ENCODE data around the gene GJB1. TPM values are rescaled to one million over a fixed set of nuclear protein-coding genes. Genes with fewer than 3 reads are reported as not detected.

The GJB1 gene
- total and polyA plus RNA-seq, 3 donors from 2014 or later: 22.8 to 78.5 (median 26.2) TPM

DNA sequence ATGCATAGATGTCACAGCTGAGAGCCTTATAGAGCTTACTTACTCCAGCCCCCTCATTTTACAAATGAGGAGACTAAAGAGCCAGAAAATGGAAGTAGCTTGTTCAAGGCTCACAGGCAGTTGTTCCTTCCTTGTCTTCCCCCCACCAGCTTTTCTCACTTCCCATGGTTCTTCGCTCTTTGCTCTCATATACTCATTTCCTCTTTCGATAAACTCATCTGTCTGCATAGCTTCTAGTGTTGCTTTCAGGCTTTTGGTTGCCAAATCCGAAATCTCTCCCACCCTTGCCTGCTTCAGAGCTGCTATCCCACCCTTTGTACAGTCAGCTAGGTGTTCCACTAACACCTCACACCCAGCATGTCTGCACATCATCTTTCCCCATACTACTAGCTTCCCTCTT lies 25.0 kb upstream of the GJB1 start:
- no peaks in the 10 kb centered on the region for H3K9me3 ChIP-seq
- no peaks in the 10 kb centered on the region for H3K4me1 ChIP-seq
- H3K27me3 ChIP-seq: no peaks in the 10 kb centered on the region
- TF ChIP-seq, protein P1, sequence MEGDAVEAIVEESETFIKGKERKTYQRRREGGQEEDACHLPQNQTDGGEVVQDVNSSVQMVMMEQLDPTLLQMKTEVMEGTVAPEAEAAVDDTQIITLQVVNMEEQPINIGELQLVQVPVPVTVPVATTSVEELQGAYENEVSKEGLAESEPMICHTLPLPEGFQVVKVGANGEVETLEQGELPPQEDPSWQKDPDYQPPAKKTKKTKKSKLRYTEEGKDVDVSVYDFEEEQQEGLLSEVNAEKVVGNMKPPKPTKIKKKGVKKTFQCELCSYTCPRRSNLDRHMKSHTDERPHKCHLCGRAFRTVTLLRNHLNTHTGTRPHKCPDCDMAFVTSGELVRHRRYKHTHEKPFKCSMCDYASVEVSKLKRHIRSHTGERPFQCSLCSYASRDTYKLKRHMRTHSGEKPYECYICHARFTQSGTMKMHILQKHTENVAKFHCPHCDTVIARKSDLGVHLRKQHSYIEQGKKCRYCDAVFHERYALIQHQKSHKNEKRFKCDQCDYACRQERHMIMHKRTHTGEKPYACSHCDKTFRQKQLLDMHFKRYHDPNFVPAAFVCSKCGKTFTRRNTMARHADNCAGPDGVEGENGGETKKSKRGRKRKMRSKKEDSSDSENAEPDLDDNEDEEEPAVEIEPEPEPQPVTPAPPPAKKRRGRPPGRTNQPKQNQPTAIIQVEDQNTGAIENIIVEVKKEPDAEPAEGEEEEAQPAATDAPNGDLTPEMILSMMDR (IDR thresholded peaks at IDR 0.05): no peak
- no peak for TF ChIP-seq POLR2A (IDR thresholded peaks at IDR 0.05)
- no peaks in the 10 kb centered on the region for H3K36me3 ChIP-seq (ENCODE audit: low read depth, missing control alignments)
- intact Hi-C loops (cut with DNase I; ENCODE audit: low total_unique reads): no loop called here
- no peak for DNase-seq
- H3K27ac ChIP-seq: no peak overlapping the region
- no peak overlapping the region for H3K4me3 ChIP-seq
- 72 to 79% methylated on average over 3 of the region's 3 CpGs for WGBS, 2 donors

DNA sequence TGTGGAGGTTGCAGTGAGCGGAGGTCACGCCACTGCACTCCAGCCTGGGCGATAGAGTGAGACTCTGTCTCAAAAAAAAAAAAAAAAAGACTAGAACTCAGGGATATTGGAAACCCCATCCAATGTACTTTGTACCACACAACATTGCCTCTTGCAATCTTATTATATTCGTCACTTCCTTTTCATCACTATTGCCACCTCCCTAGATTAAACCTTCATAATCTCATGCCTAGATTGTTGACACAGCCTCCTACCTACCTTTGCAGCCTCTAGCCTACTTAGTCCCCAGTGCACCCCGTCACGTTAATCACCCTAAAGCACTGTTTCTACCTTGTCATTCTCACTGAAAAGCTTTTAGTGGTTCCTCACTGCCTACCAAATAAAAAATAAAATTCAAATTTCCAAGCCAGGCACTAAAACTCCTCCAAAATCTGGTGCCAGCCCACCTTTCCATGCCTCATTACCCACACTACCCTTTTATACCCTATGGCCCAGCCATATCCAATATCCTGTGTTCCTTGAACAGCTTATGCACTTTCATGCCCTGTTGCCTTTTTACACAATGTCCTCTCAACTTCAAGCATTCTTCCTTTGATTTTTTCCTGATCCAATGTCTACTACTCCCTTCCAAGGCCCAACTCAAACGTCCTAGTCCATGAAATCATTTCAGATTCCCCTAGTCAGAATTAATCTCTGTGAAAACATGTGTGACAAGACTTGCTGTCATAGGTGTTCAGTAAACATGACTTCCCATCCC lies 23.6 kb upstream of the GJB1 start:
- no peaks in the 10 kb centered on the region for H3K27me3 ChIP-seq
- TF ChIP-seq, protein P1 (IDR thresholded peaks at IDR 0.05): no peak
- no peak for TF ChIP-seq POLR2A (IDR thresholded peaks at IDR 0.05)
- H3K36me3 ChIP-seq (ENCODE audit: low read depth, missing control alignments): no peaks in the 10 kb centered on the region
- H3K9me3 ChIP-seq: no peaks in the 10 kb centered on the region
- no peaks in the 10 kb centered on the region for H3K4me1 ChIP-seq
- no peak overlapping the region for H3K4me3 ChIP-seq
- no peak for DNase-seq
- WGBS, 2 donors: 83 to 91% methylated on average over 4 to 7 of the region's 7 CpGs
- intact Hi-C loops (cut with DNase I; ENCODE audit: low total_unique reads): no loop called here
- H3K27ac ChIP-seq: no peak overlapping the region

DNA sequence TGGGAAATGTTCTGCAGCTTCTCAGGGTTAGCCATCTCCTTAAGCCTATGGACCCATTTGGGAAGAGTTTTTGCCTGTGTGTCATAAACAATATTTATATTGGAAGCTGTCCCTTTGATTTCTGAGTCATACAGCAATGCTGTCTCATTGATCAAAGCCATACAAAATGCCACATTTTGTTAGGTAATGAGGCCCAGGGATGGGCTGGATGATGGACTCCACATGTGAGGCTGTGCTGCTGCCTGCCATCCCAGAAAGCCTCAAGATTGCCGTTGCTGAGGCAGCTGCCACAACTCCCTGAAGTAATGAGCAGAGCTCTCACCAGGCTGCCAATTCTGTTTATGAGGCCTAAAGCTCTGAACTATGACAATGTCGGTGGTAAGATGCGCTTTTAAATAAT lies 12.2 kb upstream of the GJB1 start:
- no peaks in the 10 kb centered on the region for H3K27me3 ChIP-seq
- intact Hi-C loops (cut with DNase I; ENCODE audit: low total_unique reads): no loop called here
- no peak overlapping the region for H3K4me3 ChIP-seq
- no peak overlapping the region for H3K27ac ChIP-seq
- no peak for DNase-seq
- no peaks in the 10 kb centered on the region for H3K4me1 ChIP-seq
- no peaks in the 10 kb centered on the region for H3K36me3 ChIP-seq (ENCODE audit: low read depth, missing control alignments)
- no peaks in the 10 kb centered on the region for H3K9me3 ChIP-seq
- TF ChIP-seq, protein P1 (IDR thresholded peaks at IDR 0.05): no peak
- TF ChIP-seq POLR2A (IDR thresholded peaks at IDR 0.05): no peak
- 80 to 94% methylated on average over 3 of the region's 3 CpGs for WGBS, 2 donors

DNA sequence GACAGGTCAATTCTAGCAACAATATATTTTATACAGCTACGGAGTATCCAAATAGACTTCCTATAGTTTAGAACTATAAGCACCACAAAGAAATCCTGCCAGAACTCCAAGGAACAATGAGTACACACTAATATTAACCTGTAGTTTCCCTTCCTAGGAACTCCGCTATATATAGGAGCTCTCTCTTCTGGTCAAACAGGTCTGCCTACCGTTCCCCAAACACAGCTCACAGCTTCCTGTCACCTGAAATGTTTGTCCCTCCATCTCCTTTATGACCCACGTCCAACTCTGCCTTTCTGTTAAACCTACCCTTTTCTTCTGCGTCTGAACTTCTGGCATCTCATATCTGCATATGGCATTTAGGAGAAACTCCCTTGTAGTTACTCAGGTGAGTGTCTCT lies 10.5 kb upstream of the GJB1 start:
- Histone ChIP-seq H3K4me3 (no peak overlapping the region), H3K9me3 (no peaks in the 10 kb centered on the region), H3K4me1 (no peaks in the 10 kb centered on the region), H3K27me3 (no peaks in the 10 kb centered on the region), H3K36me3 (ENCODE audit: low read depth, missing control alignments) (no peaks in the 10 kb centered on the region), H3K27ac (no peak overlapping the region)
- no peak for DNase-seq
- WGBS, 2 donors: 77 to 83% methylated on average over 4 to 5 of the region's 5 CpGs
- intact Hi-C loops (cut with DNase I; ENCODE audit: low total_unique reads): no loop called here
- TF ChIP-seq, protein P1 (IDR thresholded peaks at IDR 0.05): no peak
- TF ChIP-seq POLR2A (IDR thresholded peaks at IDR 0.05): no peak

DNA sequence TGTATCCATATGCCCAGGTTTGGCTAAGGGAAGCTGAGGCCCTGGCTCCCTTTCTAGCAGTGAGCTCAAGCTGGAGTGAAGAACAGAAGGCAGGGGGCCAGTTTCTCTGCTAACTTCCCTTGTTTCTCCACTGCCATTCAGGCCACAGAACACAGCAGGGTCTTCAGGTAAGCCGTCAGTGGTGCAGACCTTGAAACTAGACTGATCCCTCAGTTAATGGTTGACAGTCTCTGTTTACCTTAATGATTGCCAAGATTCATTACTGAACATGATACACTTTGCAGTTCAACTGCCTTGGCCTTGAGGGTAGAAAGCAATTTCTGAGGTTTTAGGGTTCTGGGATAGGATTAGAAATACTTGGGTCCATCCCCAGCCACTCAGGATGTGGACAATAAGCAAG lies 8.9 kb upstream of the GJB1 start:
- Histone ChIP-seq H3K27ac (no peak overlapping the region), H3K36me3 (ENCODE audit: low read depth, missing control alignments) (no peaks in the 10 kb centered on the region), H3K27me3 (no peaks in the 10 kb centered on the region), H3K4me3 (no peak overlapping the region), H3K4me1 (no peaks in the 10 kb centered on the region), H3K9me3 (no peaks in the 10 kb centered on the region)
- intact Hi-C loops (cut with DNase I; ENCODE audit: low total_unique reads): no loop called here
- TF ChIP-seq, protein P1 (IDR thresholded peaks at IDR 0.05): no peak
- no peak for TF ChIP-seq POLR2A (IDR thresholded peaks at IDR 0.05)
- WGBS, 2 donors: 82 to 100% methylated on average over 1 of the region's 1 CpG
- no peak for DNase-seq
